COLO668 (cell line): Measurements from ENCODE around the gene VN1R5.
"Not testable (repeated sequence)": the region's sequence is repeated elsewhere in the genome, so short reads cannot be mapped to it uniquely, and the experiment has no call there.

ENCODE experiments used
- DNase-seq: peaks from one replicate; lab custom pipeline; 2025; ENCODE audit not compliant: unreplicated experiment; lab: John Stamatoyannopoulos, UW

Gene VN1R5

DNA sequence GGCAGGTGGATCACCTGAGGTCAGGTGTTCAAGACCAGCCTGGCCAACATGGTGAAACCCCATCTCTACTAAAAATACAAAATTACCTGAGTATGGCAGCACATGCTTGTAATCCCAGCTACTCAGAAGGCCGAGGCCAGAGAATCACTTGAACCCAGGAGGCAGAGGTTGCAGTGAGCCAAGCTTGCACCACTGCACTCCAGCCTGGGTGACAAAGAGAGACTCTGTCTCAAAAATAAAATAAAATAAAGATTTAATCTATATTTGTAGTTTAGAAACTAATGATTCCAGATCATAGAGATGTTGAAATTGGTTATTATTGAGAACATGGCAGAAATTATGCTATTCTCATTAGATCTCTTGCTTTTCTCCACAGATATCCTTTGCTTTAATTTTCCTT lies at the start of gene VN1R5:
Gene VN1R5 (plus strand): TSS at position 301 of the 400 bp plus-strand sequence.
- not testable (repeated sequence) for DNase-seq

DNA sequence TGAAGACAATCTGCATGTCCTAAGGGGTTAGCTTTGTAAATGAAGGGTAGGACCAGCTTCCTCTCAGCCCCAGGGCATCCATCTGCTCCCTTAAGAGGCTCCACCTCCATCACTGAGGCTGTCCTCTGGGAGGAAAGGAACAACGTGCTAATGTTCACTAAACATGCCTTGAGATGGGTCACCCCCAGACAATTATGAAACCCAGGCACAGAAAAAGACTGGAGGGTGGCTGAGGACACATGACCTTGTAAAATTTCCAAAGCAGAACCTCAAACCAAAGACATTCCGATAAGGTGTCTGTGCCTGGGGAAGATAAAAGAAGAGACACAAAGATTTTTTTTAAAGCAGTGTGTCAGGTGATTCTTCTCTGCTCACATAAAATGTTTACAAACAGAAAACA lies 46.5 kb upstream of the VN1R5 start:
- peak; percentile 16 for DNase-seq

DNA sequence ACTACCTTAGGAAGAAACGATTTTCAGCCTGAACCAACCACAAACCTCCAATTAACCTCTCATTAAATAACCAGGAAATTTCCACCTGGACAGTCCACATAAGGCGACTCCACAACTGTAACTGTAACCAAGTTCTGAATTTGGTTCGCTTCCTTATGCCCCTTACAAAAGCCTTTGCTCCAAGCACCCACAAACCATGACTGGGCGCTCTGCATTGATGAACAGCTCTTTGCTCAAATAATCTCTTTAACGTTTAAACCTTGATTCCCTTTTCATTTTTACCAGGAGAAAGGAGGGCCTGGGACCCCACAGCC lies 45.9 kb upstream of the VN1R5 start:
- DNase-seq: no peak

DNA sequence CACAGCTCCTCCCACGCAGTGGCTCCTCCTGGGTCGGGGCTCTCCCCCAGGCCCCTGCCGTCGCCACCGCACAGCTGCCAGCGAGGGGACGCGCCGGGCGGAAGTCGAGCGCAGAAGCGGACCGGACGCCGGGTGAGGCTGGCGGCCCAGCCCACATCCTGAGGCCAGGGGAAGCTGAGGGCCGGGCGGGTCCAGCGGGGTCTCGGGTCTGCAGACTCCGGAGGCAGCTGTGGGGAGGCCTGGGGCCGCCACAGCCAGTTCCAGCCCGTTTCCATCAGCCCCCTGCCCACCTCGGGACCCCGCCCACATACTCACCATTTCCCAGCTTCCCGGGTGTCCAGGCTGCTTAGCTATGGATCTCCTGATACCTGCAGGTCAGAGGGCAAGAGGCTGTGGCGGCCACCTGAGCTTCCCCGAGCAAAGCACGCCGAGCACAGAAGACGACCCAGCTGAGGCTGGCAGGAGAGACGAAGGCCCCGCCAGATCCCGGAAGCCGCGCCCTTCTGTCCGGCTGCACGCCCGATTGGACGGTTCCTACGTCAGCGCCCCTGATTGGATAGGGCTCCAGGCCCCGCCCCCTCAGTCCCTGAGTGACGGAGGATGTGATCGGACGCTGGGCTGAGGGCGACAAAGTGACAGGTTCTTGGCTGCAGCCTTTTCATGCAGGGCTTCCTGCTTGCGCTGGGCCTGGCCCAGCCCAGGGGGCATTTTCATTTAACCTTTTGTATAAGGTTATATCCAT lies 45.3 kb upstream of the VN1R5 start:
- DNase-seq: peak; percentile 99

DNA sequence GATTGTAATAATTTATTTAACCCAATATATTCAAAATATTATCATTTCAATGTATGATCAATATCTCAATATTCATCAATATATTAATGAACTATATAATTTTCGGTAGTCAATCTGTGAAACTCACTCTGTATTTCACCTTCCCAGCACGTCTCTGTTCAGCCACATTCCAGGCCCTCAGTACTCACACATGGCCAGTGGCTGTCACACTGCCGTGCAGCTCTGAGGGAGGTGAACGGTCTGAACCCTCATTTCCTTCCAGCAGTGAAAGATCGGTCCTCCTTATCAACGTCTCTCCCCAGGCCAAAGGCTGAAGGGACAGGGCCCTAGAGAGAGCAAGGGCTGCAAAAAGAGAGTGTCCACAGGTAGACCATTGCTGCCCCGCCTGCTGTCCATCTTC lies 44.5 kb upstream of the VN1R5 start:
- no peak for DNase-seq

DNA sequence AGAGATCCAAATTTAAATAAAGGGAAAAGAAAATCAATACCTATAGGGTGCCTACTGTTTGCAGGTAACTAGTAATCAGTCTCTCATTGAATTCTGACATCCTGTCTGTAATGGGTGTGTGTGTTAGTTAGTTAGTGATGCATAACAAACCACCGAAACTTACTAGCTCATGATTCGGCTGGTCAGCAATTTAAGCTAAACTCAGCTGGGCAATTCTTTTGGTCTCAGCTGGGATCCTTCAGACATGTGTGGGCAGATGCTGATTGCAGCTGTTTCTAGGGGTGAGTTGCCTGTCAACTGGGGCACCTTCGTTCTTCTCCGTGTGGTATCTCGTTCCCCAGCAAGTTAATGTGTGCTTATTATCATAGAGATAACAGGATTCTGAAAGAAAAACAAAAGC lies 43.9 kb upstream of the VN1R5 start:
- no peak for DNase-seq

DNA sequence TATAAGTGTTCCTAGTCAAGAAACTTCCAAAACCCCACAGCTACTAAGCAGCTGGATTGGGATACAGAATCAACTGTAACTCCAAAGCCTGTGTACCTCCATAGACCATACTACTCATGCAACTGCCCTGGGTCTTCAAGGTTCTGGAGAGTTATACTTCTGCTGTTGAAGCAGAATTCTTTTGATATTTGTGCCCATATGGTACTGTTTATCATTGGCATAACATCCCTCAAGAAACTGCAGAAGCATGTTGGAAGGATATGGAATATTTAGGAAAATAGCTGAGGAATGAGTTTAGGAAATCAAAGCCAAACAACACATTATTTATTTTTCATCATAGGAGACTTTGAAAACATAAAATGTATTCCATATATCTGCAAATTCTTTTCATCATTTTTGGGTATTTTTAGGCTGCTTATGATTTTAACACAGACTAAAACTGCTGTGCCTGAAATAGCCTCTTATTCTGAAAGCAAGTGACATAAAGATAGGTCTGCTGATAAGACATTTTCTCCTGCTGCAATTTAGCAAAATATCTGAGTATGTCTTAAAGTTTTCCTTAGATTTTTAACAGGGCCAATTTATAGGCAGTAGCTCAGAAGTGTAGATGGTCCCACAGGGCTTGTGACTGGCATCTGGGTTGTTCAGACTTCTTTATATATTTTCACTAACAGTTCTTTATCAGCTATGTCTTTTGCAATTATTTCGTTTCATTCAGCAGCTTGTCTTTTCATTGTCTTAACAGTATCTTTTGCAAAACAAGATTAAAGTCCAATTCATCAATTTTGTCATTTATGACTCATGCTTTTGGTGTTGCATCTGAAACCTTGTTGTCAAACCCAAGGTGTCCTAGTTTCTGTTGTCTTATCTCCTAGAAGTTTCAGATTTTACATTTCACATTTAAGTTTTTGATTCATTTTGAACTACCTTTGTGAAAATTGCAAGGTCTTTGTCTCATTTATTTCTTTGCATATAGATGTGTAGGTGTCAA lies 43.0 kb upstream of the VN1R5 start:
- DNase-seq: no peak

DNA sequence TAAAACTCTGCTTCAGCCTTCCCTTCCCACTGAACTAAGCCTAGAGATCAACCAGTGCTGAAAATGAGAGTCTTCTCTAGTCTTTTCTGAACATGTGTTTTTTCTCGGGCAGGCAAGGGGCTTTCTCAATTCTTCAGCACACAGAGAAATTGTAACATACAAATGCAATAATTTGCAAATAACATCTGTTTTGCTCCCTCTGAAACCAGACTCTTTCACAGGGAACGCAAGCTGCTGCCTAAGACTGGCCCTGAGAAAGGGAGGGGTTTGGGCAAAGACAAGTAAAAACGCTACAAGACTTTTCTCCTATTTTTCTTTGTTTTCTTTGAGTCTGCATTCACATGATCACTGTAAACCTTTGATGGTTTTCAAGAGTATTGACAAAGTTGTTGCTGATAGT lies 39.6 kb upstream of the VN1R5 start:
- DNase-seq: no peak

DNA sequence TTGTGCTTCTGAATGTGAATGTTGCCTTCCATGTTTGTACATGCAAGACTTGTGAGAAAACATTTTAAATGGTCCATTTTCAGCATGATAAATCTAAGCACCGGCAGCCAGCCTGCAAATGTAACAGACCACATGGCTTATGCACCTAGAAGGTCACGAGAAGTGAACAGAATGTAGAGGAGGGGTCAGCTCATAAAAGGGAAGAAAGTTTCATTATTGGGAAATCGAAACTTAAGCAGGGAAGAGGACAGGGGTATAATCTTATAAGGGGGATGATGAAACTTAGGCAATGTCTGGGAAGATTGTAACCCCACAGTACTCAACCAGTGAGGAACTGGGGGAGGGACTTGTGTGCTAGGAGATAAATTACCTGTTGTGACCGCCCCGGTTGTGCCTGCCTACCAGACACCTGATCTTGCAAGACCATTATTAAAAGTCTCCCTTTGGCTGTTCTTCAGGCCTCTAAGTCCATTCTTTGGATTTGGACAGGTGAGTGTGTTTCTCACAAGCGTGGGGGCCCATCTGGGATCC lies 37.7 kb upstream of the VN1R5 start:
- no peak for DNase-seq

DNA sequence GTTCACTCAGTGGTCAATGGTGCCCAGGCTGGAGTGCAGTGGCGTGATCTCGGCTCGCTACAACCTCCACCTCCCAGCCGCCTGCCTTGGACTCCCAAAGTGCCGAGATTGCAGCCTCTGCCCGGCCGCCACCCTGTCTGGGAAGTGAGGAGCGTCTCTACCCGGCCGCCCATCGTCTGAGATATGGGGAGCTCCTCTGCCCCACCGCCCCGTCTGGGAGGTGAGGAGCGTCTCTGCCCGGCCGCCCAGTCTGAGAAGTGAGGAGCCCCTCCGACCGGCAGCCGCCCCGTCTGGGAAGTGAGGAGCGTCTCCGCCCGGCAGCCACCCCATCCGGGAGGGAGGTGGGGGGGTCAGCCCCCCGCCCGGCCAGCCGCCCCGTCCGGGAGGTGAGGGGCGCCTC lies 35.6 kb upstream of the VN1R5 start:
- not testable (repeated sequence) for DNase-seq

DNA sequence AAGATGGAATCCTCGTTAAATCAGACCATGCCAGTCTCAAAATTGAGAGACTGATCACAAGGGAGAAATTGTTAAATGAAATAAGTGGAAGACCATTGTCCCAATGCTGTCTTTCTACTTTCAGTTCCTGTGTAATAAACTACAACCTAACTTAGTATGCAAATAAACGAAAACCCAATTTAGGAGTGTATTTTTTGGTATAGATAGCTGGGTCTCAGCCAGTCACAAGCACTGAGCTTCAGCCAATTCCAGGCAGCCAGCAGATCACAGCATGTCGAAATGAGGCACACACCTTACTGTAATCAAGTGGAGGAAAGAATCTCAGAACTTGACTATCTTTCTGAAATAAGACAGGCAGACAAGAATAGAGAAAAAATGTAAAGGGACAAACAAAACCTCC lies 33.0 kb upstream of the VN1R5 start:
- no peak for DNase-seq

DNA sequence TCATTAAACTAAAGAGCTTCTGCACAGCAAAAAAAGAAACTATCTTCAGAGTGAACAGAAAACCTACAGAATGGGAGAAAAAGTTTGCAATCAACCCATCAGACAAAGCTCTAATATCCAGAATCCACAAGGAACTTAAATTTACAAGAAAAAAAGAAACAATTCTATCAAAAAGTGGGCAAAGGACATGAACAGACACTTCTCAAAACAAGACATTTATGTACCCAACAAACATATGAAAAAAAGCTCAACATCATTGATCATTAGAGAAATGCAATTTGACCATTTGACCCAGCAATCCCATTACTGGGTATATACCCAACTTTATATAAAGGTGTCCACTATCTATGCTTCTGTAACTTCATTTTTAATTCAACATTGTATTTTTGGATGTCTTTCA lies 31.1 kb upstream of the VN1R5 start:
- DNase-seq: no peak

DNA sequence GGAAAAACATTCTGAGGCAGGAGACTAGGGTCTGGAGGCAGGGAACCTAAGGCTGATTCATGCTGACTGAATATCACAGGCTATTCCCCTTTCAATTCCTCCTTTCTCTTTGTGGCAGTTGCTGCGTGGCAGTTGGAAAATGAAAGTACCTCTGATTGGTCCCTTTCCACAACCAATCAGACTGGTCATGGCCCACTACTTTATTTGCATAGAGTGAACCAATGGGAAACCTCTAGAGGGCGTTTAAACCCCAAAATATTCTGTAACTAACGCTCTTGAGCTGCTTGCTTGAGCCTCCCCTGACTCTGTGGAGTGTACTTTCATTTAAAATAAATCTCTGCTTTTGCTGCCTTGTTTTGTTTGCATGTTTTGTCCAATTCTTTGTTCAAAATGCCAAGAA lies 27.7 kb upstream of the VN1R5 start:
- no peak for DNase-seq

DNA sequence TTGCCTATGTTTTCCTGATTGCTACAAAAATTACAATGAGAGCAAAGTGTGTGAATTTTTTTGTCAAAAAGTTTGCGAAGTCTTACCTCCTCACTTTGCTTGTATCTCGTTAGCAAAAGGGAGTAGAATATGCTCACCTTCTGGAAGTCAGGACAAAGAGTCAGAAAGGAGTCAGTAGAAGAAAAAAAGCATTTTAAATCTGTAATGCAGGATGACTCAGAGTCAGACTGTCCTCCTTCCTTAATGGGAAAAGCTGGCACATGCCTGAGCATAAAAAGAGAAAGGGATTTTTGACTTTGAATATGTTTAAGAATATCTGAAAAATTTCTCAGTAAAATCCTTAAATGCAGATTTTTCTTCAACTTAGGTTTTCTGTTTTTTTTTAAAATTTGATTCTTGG lies 14.2 kb upstream of the VN1R5 start:
- DNase-seq: no peak

DNA sequence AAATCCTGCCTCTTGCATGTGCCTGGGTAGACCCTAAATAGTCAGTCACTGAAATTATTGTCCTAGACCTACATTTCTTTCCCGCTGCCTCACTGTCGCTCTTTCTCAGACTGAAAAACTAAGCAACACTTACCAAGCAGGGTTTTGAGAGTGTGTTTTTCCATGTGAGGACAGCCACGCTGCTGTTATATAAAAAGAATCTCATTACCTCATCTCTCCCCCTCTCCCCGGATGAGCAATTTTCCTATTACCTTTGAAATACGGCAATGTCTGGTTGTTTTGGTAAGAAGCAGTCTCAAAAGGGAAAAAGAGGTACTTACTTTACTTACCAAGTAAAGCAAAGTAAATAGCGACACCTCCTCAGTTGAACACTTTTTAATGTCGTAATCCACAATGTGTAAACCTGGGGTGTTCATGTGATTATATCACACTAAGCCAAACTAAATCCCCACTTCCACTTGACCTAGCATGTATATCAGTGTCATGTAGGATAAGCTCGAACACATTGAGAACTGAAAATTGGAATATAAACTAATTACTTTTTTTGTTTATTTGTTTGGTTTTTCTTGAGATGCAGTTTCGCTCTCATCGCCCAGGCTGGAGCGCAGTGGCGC lies 12.2 kb upstream of the VN1R5 start:
- DNase-seq: no peak

DNA sequence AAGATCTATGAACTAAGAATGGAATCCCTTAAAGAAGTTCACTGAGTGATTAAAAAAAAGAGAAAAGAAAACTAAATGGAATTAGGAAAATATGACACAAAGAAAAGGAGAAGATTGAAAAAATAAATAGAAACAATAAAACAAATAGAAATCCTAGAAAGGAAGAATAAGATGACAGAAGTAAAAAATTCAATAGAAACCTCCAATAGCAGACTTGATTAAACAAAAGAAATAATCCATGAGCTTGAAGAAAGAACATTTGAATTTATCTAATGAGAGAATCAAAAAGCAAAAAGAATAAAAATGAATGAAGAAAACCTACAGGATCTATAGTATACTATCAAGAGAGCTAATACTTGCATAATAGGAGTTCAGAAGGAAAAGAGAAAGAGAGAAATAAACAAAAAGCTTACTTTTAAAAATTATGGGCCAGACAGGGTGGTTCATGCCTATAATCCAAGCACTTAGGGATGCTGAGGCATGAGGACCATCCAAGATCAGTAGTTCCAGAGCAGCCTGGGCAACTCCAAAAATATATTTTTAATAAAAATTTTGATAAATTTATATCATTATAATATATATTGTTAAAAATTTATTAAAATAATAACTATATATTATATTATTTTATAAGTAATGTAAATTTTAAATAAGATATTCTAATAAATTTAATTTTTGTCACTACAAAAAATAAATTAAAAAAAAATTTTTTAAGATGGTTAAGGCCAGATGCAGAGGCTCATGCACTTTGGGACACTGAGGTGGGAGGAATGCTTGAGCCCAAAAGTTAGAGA lies 9.4 kb upstream of the VN1R5 start:
- no peak for DNase-seq

DNA sequence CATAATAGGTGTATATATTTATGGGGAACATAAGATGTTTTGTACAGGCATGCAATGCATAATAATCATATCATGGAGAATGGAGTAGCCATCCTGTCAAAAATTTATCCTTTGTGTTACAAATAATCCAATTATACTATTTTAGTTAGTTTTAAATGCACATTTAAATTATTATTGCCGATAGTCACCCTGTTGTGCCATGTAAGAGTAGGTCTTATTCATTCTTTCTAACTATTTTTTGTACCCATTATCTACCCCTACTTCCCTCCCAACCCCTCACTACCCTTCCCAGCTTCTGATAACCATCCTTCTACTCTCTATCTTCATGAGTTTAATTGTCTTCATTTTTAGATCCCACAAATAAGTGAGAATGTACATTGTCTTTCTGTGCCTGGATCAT lies 8.3 kb upstream of the VN1R5 start:
- DNase-seq: no peak

DNA sequence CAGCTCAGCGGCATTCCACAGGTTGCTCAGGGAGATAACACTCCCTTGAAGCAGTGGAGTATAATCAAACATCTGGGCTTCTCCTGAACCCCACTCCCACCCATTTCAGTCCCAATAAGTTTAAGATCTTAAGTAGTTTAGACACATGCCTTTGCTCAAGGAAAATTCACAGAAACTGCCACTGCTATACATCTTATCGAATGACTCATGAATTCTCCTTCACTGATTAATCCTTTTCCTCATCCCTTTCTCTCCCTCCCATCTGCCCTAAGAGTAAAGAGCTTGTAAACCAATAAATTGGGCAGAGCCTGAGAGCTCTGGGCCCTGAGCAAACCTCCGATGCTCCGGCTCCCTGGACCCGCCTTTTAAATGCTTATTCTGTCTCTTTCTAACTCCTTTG lies 10.2 kb downstream of the VN1R5 start:
- no peak for DNase-seq

DNA sequence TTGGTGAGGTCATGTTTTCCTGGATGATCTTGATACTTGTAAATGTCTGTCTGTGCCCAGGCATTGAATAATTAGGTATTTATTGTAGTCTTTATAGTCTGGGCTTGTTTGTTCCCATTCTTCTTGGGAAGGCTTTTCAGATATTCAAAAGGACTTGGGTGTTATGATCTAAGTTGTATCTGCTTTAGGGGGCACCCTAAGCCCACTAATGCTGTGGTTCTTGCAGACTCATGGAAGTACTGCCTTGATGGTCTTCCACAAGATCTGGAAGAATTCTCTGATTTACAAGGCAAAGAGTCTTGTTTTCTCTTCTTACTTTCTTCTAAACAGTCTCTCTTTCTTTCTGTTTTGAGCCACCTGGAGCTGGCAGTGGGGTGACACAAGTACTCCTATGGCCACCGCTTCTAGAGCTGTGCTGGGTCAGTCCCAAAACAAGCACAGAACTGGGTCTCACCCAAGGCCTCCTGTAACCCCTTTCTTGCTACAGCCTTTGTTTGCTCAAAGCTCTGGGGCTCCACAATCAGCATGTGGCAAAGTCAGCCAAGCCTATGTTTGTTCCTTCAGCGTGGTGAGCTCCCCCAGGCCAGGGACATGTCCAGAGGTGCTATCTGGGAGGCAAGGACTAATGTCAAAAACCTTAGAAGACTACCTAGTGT lies 12.6 kb downstream of the VN1R5 start:
- DNase-seq: no peak

DNA sequence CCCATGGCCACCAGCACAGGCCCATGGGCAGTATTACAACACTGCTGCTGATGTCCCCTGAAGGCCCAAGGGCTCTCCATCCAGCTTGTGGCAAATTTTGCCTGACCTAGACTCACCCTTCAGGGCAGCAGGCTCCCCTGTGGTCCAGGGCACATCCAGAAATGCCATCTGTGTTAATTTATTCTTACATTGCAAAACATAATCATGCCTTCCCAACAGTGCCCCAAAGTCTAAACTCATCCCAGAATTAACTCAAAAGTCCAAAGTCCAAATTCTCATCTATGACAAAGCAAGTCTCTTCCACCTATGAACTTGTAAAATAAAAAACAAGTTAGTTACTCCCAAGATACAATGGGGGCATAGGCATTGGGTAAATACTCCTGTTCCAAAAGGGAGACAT lies 13.3 kb downstream of the VN1R5 start:
- no peak for DNase-seq
